Liver (tissue), 9 donors: ENCODE results near the gene SPZ1. TPM values are rescaled to one million over a fixed set of nuclear protein-coding genes. Genes with fewer than 3 reads are reported as not detected.

Experiments
- DNase-seq: peaks from one replicate; pipeline ENCODE4 v3.0.0-alpha.2; 2017; ENCODE audit warnings: low spot score
- H3K27ac ChIP-seq, 2 donors: one replicate each; pipeline ENCODE4 v1.7.0; 2013; ENCODE audit warnings: inconsistent platforms in 2 of 2, low read length in 2 of 2, control low read depth in 1 of 2, low read depth in 1 of 2, mild to moderate bottlenecking in 1 of 2
- H3K27me3 ChIP-seq, 4 donors: one replicate each; pipeline versions ENCODE4 v1.6.1 to v1.7.0; 2013; ENCODE audit warnings: low read length in 3 of 4, inconsistent platforms in 1 of 4, mild to moderate bottlenecking in 1 of 4, moderate library complexity in 1 of 4; ENCODE audit not compliant: control insufficient read depth in 4 of 4, insufficient read depth in 4 of 4
- H3K36me3 ChIP-seq, 4 donors: one replicate each; pipeline versions ENCODE4 v1.6.1 to v1.7.0; 2013; ENCODE audit warnings: low read length in 3 of 4, mild to moderate bottlenecking in 3 of 4, low read depth in 1 of 4, moderate library complexity in 1 of 4; ENCODE audit not compliant: control insufficient read depth in 4 of 4, insufficient read depth in 3 of 4
- H3K4me1 ChIP-seq, 4 donors: one replicate each; pipeline versions ENCODE4 v1.6.1 to v1.7.0; 2013; ENCODE audit warnings: low read length in 3 of 4, mild to moderate bottlenecking in 3 of 4, moderate library complexity in 1 of 4; ENCODE audit not compliant: control insufficient read depth in 4 of 4, insufficient read depth in 4 of 4
- H3K4me3 ChIP-seq, 3 donors: one replicate each; pipeline versions ENCODE4 v1.6.1 to v1.7.0; 2013; ENCODE audit warnings: low read length in 3 of 3, control low read depth in 1 of 3, low read depth in 1 of 3, mild to moderate bottlenecking in 1 of 3
- H3K9ac ChIP-seq, 2 donors: one replicate each; pipeline ENCODE4 v1.7.0; 2013; ENCODE audit warnings: low read length in 2 of 2, mild to moderate bottlenecking in 2 of 2, moderate library complexity in 2 of 2, control low read depth in 1 of 2, low read depth in 1 of 2
- H3K9me3 ChIP-seq, 4 donors: one replicate each; pipeline versions ENCODE4 v1.6.1 to v1.7.0; 2013; ENCODE audit warnings: low read length in 3 of 4; ENCODE audit not compliant: control insufficient read depth in 4 of 4
- EGR1 ChIP-seq, 2 donors: IDR thresholded peaks; 2 replicates each; pipeline ENCODE4 v1.6.1; 2016 to 2018; ENCODE audit warnings: antibody characterized with exemption in 2 of 2, low read depth in 2 of 2
- FOXA1 ChIP-seq: IDR thresholded peaks from 2 replicates; pipeline ENCODE4 v1.6.1; 2016; ENCODE audit warnings: antibody characterized with exemption
- FOXA2 ChIP-seq: IDR thresholded peaks from 2 replicates; pipeline ENCODE4 v1.6.1; 2016; ENCODE audit warnings: antibody characterized with exemption
- GABPA ChIP-seq, 2 donors: IDR thresholded peaks in 1 of 2; conservative IDR thresholded peaks in 1 of 2; 2 replicates each; pipeline ENCODE4 v1.6.1; 2016; ENCODE audit warnings: antibody characterized with exemption in 2 of 2, mild to moderate bottlenecking in 1 of 2, moderate library complexity in 1 of 2
- HNF4G ChIP-seq: IDR thresholded peaks from 2 replicates; pipeline ENCODE4 v1.6.1; 2016; ENCODE audit warnings: antibody characterized with exemption
- MAX ChIP-seq: IDR thresholded peaks from 2 replicates; pipeline ENCODE4 v1.6.1; 2016; ENCODE audit warnings: antibody characterized with exemption
- NR2F2 ChIP-seq: IDR thresholded peaks from 2 replicates; pipeline ENCODE4 v1.6.1; 2016; ENCODE audit warnings: antibody characterized with exemption
- RAD21 ChIP-seq, 2 donors: IDR thresholded peaks; 2 replicates each; pipeline ENCODE4 v1.6.1; 2016; ENCODE audit warnings: antibody characterized with exemption in 2 of 2, mild to moderate bottlenecking in 2 of 2
- RXRA ChIP-seq, 2 donors: IDR thresholded peaks; 2 replicates each; pipeline ENCODE4 v1.6.1; 2017 to 2018; ENCODE audit warnings: antibody characterized with exemption in 2 of 2, mild to moderate bottlenecking in 1 of 2
- SP1 ChIP-seq: IDR thresholded peaks from 2 replicates; pipeline ENCODE4 v1.6.1; 2018; ENCODE audit warnings: antibody characterized with exemption, mild to moderate bottlenecking
- TAF1 ChIP-seq: conservative IDR thresholded peaks from 2 replicates; pipeline ENCODE4 v1.6.1; 2016; ENCODE audit warnings: antibody characterized with exemption, mild to moderate bottlenecking
- YY1 ChIP-seq: IDR thresholded peaks from 2 replicates; pipeline ENCODE4 v1.6.1; 2016; ENCODE audit warnings: antibody characterized with exemption, mild to moderate bottlenecking
- WGBS: extraction: QIAGEN DNeasy Blood & Tissue Kit; methylation state at CpG from one replicate; pipeline ENCODE4 v1.1.7; 2013; 5-methylcytosine and 5-hydroxymethylcytosine counted together
- polyA plus RNA-seq, 2 donors: library from polyadenylated mRNA; stranded (reverse) in 1 of 2; unstranded in 1 of 2; fragments of 200-250 nt in 1 of 2; fragments of >200 nt in 1 of 2; fragmentation: Nextera tagmentation in 1 of 2; extraction: Ambion mirVana in 1 of 2; gene quantifications; one replicate each; pipeline versions ENCODE4 v1.2.1 to v1.2.3, GENCODE V29; 2013 to 2015
- total RNA-seq, 2 donors: library from RNA; depleted of rRNA; stranded (reverse); fragments of >200 nt; gene quantifications; one replicate each; pipeline ENCODE4 v1.2.3, GENCODE V29; 2014
- TF ChIP-seq, protein P1 (sequence below): fragments of 150-350 bp; IDR thresholded peaks from 2 replicates; pipeline ENCODE4 v1.5.1; 2017; ENCODE audit warnings: improper control_type of control experiment, low read depth, low read length; ENCODE audit not compliant: missing input control
- TF ChIP-seq, protein P2 (sequence below): IDR thresholded peaks from 2 replicates; pipeline ENCODE4 v1.6.1; 2016; ENCODE audit warnings: antibody characterized with exemption
- TF ChIP-seq, protein P3 (sequence below): IDR thresholded peaks from 2 replicates; pipeline ENCODE4 v1.6.1; 2016; ENCODE audit warnings: antibody characterized with exemption
- donor health status: healthy.
- donor health status: healthy.
- donor health status: healthy.
- donor health status: healthy.
- donor health status: healthy.

Gene SPZ1
- total and polyA plus RNA-seq, 4 donors, result not detected

DNA sequence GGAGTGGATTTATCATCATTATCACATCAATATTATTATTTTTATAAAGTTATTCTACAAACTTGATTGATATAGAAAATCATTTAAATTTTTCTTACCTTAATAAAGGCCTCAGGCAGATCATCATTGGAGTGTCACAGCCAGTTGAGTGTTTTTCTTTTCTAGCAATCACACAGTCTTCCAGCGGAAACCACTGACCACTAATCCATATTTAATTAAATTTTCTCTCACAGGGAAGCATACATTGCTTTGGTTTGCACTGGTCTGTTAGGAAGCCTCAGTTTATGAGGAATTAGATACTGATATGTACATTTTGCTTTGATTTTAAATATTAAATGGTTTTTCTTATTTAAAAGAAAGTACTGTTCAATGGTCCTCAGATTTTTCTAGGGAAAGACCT lies 6.7 kb downstream of the SPZ1 start (continued):
- TF ChIP-seq, protein P1, sequence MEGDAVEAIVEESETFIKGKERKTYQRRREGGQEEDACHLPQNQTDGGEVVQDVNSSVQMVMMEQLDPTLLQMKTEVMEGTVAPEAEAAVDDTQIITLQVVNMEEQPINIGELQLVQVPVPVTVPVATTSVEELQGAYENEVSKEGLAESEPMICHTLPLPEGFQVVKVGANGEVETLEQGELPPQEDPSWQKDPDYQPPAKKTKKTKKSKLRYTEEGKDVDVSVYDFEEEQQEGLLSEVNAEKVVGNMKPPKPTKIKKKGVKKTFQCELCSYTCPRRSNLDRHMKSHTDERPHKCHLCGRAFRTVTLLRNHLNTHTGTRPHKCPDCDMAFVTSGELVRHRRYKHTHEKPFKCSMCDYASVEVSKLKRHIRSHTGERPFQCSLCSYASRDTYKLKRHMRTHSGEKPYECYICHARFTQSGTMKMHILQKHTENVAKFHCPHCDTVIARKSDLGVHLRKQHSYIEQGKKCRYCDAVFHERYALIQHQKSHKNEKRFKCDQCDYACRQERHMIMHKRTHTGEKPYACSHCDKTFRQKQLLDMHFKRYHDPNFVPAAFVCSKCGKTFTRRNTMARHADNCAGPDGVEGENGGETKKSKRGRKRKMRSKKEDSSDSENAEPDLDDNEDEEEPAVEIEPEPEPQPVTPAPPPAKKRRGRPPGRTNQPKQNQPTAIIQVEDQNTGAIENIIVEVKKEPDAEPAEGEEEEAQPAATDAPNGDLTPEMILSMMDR, result no peak

DNA sequence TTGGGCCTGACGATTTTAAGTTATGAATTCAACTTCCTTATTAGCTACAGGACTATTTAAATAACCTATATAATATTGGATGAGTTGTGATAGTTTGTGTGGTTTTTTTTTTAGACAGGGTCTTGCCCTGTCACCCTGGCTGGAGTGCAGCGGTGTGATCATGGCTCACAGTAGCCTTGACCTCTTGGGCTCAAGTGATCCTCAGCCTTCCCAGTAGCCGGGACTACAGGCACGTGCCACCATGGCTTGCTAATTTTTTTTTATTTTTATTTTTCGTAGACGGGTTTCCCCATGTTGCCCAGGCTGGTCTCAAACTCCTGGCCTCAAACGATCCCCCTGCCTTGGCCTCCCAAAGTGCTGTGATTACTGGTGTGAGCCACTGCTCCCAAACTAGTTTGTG lies 17.6 kb downstream of the SPZ1 start:
- 68% methylated on average over 7 of the region's 7 CpGs for WGBS
- Histone ChIP-seq H3K9ac (no peak overlapping the region), H3K4me3 (no peak overlapping the region), H3K4me1 (no peaks in the 10 kb centered on the region), H3K27me3 (no peaks in the 10 kb centered on the region), H3K9me3 (no peaks in the 10 kb centered on the region), H3K36me3 (no peaks in the 10 kb centered on the region), H3K27ac (no peak overlapping the region)
- DNase-seq, result no peak
- TF ChIP-seq RAD21 (IDR thresholded peaks at IDR 0.05) (no peak), FOXA1 (no peak), GABPA (IDR thresholded peaks at IDR 0.05 in 1 of 2, conservative IDR thresholded peaks at IDR 0.05 in 1 of 2) (no peak), FOXA2 (no peak), NR2F2 (no peak), TAF1 (no peak), HNF4G (no peak), SP1 (no peak), YY1 (no peak), EGR1 (IDR thresholded peaks at IDR 0.05; ENCODE audit: low read depth in 2 of 2) (no peak), MAX (no peak)
- TF ChIP-seq, protein P2, sequence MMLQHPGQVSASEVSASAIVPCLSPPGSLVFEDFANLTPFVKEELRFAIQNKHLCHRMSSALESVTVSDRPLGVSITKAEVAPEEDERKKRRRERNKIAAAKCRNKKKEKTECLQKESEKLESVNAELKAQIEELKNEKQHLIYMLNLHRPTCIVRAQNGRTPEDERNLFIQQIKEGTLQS, result no peak
- TF ChIP-seq, protein P3, sequence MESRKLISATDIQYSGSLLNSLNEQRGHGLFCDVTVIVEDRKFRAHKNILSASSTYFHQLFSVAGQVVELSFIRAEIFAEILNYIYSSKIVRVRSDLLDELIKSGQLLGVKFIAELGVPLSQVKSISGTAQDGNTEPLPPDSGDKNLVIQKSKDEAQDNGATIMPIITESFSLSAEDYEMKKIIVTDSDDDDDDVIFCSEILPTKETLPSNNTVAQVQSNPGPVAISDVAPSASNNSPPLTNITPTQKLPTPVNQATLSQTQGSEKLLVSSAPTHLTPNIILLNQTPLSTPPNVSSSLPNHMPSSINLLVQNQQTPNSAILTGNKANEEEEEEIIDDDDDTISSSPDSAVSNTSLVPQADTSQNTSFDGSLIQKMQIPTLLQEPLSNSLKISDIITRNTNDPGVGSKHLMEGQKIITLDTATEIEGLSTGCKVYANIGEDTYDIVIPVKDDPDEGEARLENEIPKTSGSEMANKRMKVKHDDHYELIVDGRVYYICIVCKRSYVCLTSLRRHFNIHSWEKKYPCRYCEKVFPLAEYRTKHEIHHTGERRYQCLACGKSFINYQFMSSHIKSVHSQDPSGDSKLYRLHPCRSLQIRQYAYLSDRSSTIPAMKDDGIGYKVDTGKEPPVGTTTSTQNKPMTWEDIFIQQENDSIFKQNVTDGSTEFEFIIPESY, result no peak
- TF ChIP-seq, protein P1, result no peak

GRCh38 chr5:80339116-80339515 lies 19.3 kb downstream of the SPZ1 start:
- Histone ChIP-seq H3K27me3 (no peaks in the 10 kb centered on the region), H3K27ac (no peak overlapping the region), H3K9ac (no peak overlapping the region), H3K4me1 (no peaks in the 10 kb centered on the region), H3K36me3 (no peaks in the 10 kb centered on the region), H3K4me3 (no peak overlapping the region), H3K9me3 (no peaks in the 10 kb centered on the region)
- DNase-seq, result no peak
- no peak for TF ChIP-seq RXRA (IDR thresholded peaks at IDR 0.05)
- WGBS, result 84% methylated on average over 7 of the region's 7 CpGs
